Right cardiac atrium (tissue), 5 donors: ENCODE data around the gene ADAP1. TPM values are rescaled to one million over a fixed set of nuclear protein-coding genes. Genes with fewer than 3 reads are reported as not detected.
"Not testable (repeated sequence)": the region's sequence is repeated elsewhere in the genome, so short reads cannot be mapped to it uniquely, and the experiment has no call there.

ENCODE experiments used
- ATAC-seq, 2 donors: fragments of 200-7000 bp; cut with Tn5 transposase; one replicate each; pipeline versions ENCODE4 v1.8.0 to v1.9.1; 2020; ENCODE audit warnings: moderate library complexity in 2 of 2, mild to moderate bottlenecking in 1 of 2
- DNase-seq, 3 donors: peaks; one replicate each; pipeline ENCODE4 v3.0.0-alpha.2; 2020
- H3K27ac ChIP-seq: one replicate; pipeline ENCODE4 v1.5.1; 2013; ENCODE audit warnings: mild to moderate bottlenecking, low read length, control low read depth, moderate library complexity
- H3K27me3 ChIP-seq: one replicate; pipeline ENCODE4 v1.6.1; 2013; ENCODE audit not compliant: control insufficient read depth, insufficient read depth
- H3K4me1 ChIP-seq: one replicate; pipeline ENCODE4 v1.6.1; 2013; ENCODE audit warnings: low read length; ENCODE audit not compliant: control insufficient read depth, insufficient read depth
- H3K4me3 ChIP-seq: one replicate; pipeline ENCODE4 v1.5.1; 2013; ENCODE audit warnings: low read length, control low read depth
- H3K9me3 ChIP-seq: one replicate; pipeline ENCODE4 v1.6.1; 2013; ENCODE audit warnings: low read length; ENCODE audit not compliant: control insufficient read depth
- WGBS: extraction: QIAGEN DNeasy Blood & Tissue Kit; methylation state at CpG from one replicate; pipeline ENCODE4 v1.1.7; 2013; 5-methylcytosine and 5-hydroxymethylcytosine counted together
- intact Hi-C, 4 donors: fragments of 100-400 bp; cut with DNase I; formaldehyde crosslinking; loops; one replicate each; pipeline versions ENCODE4 v1.11.0 to v1.14.0; 2022 to 2023
- polyA plus RNA-seq: library from polyadenylated mRNA; stranded (reverse); fragments of 200-250 nt; gene quantifications from one replicate; pipeline ENCODE4 v1.2.3, GENCODE V29; 2013
- total RNA-seq, 4 donors: library from RNA; stranded (reverse); fragmentation: NEBNext Ultra II Directional; extraction: Animal tissue kit (Norgen Biotek cat#: 25700); gene quantifications; one replicate each; pipeline ENCODE4 v1.2.1, GENCODE V29; 2021
- donor health status: healthy with polysubstance abuse.
- donor health status: DM: no; HTN: yes; CAD: no.
- donor health status: DM: no; HTN: no; CAD: no.
- donor health status: DM: no; HTN: yes; CAD: no; lungs with severe emphysema.
- donor health status: DM: yes; HTN: yes; CAD: no.

ADAP1 gene
- total and polyA plus RNA-seq, 5 donors, result 4.8 to 8.4 (median 6.5) TPM

DNA sequence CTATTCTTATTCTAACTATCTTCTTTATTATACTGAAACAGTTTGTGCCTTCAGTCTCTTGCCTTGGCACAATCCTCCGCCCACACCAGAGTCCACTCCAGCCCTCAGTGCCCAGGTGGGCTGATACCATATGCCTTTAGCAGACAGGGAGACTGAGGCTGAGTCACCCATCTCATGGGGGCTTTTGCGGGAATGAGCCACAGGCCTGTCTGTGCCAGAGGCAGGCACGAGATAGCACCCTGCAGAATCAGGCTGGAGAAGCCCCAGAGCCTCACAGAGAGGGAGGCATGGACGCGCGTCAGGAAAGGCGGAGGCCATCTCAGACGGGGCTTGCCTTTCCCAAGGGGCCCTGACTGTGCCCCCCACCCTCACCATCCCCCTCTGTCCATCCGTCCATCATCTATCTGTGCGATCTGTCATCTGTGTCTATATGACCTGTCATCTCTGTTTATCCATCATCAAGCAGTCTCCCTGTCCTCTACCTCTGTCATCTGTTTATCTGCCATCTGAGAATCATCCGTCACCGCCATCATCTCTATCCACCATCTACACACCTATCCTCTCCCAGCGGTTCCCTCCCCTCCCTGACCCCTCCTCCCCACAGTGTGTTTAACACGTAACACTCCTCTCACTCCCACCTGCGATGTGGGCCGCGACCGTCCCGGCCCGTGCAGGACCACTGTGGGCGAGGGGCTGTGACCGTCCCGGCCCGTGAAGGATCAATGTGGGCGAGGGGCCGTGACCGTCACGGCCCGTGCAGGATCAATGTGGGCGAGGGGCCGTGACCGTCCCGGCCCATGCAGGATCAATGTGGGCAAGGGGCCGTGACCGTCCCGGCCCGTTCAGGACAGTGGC, 7.3 kb upstream of the ADAP1 start:
- intact Hi-C loops, result no loop called here
- H3K9me3 ChIP-seq, result no peaks in the 10 kb centered on the region
- 89% methylated on average over 37 of the region's 37 CpGs for WGBS
- peaks cover 7% of the 10 kb centered on the region for H3K4me1 ChIP-seq
- H3K27me3 ChIP-seq, result no peaks in the 10 kb centered on the region
- H3K4me3 ChIP-seq, result no peak overlapping the region
- DNase-seq, result peak; percentile 8 to 50 (median 29)
- H3K27ac ChIP-seq, result no peak overlapping the region
- no peak for ATAC-seq

DNA sequence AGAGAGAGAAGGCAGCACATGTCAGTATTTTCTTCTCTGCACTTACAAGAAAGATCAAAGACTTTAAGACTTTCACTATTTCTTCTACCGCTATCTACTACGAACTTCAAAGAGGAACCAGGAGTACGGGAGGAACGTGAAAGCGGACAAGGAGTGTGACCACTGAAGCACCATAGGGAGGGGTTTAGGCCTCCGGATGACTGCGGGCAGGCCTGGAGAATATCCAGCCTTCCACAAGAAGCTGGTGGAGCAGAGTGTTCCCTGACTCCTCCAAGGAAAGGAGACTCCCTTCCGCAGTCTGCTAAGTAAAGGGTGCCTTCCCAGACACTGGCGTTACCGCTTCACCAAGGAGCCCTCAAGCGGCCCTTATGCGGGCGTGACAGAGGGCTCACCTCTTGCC, 6.5 kb upstream of the ADAP1 start:
- H3K4me1 ChIP-seq, intact Hi-C loops, H3K27me3 ChIP-seq, H3K4me3 ChIP-seq, H3K9me3 ChIP-seq, H3K27ac ChIP-seq, ATAC-seq: not testable (repeated sequence)
- WGBS, result 45% methylated on average over 13 of the region's 13 CpGs
- DNase-seq, result peak; percentile 19 to 66 (median 28)

DNA sequence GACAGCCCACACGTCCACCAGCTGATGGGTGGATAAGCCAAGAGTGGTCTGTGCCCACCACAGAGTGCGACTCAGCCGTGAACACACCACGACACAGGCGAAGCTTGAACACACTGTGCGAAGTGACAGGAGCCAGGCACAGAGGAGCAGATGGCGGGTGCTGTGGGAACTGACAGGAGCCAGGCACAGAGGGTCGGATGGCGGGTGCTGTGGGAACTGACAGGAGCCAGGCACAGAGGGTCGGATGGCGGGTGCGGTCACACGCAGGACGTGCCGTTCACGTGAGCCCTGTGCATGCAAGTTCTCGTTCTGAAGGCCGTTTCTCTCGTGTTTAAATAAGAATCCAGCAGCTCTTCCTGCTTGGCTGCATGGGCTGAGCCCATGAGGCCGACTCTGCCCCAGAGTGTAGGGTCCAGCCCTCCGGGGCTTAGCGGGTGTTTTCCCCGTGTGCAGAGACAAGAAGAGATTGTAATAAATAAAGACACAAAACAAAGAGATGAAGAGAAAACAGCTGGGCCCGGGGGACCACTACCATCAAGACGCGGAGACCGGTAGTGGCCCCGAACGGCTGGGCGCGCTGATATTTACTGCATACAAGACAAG, 5.9 kb upstream of the ADAP1 start:
- ATAC-seq (no peak), DNase-seq (peak; percentile 2 to 48 (median 41))
- Histone ChIP-seq H3K4me3 (no peak overlapping the region), H3K4me1 (peaks cover 4% of the 10 kb centered on the region), H3K27me3 (no peaks in the 10 kb centered on the region), H3K9me3 (no peaks in the 10 kb centered on the region), H3K27ac (no peak overlapping the region)
- intact Hi-C loops, result no loop called here
- 65% methylated on average over 31 of the region's 31 CpGs for WGBS

DNA sequence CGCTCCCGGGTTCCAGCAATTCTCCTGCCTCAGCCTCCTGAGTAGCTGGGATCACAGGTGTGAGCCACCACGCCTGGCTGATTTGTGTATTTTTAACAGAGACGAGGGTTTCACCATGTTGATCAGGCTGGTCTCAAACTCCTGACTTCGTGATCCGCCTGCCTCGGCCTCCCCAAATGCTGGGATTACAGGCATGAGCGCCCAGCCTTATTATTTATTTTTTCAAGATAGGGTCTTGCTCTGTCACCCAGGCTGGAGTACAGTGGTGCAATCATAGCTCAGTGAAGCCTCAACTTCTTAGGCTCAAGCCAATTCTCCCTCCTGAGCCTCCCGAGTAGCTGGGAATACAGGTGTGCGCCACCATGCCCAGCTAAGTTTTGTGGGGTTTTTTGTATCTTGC, 5.3 kb upstream of the ADAP1 start:
- H3K27ac ChIP-seq, H3K27me3 ChIP-seq, ATAC-seq, H3K4me1 ChIP-seq, intact Hi-C loops, H3K9me3 ChIP-seq, H3K4me3 ChIP-seq: not testable (repeated sequence)
- 90% methylated on average over 10 of the region's 10 CpGs for whole genome bisulfite sequencing
- DNase-seq, result peak; percentile 2 to 9 (median 5)

DNA sequence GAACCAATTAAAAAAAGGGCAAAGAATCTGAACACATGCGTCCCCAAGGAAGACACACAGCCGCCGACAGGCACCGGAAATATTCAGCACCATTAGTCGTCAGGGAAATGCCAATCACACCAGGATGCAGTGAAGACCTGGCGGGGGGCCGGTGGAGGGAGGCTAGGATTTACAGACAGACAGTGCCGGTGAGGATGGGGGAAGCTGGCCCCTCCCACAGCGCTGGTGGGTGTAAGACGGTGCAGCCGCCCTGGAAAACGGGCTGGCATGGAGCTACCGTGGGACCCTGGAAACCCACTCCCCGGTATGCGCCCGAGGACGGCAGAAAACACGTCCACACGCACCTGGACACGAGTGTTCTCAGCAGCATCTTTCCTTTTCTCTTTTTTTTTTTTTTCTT, 4.8 kb upstream of the ADAP1 start:
- intact Hi-C loops, result no loop called here
- DNase-seq (peak; percentile 7 to 55 (median 48)), ATAC-seq (no peak)
- no peak overlapping the region for H3K27ac ChIP-seq
- H3K9me3 ChIP-seq, result no peaks in the 10 kb centered on the region
- peaks cover under 1% of the 10 kb centered on the region for H3K4me1 ChIP-seq
- H3K4me3 ChIP-seq, result no peak overlapping the region
- no peaks in the 10 kb centered on the region for H3K27me3 ChIP-seq
- 78% methylated on average over 20 of the region's 20 CpGs for WGBS

DNA sequence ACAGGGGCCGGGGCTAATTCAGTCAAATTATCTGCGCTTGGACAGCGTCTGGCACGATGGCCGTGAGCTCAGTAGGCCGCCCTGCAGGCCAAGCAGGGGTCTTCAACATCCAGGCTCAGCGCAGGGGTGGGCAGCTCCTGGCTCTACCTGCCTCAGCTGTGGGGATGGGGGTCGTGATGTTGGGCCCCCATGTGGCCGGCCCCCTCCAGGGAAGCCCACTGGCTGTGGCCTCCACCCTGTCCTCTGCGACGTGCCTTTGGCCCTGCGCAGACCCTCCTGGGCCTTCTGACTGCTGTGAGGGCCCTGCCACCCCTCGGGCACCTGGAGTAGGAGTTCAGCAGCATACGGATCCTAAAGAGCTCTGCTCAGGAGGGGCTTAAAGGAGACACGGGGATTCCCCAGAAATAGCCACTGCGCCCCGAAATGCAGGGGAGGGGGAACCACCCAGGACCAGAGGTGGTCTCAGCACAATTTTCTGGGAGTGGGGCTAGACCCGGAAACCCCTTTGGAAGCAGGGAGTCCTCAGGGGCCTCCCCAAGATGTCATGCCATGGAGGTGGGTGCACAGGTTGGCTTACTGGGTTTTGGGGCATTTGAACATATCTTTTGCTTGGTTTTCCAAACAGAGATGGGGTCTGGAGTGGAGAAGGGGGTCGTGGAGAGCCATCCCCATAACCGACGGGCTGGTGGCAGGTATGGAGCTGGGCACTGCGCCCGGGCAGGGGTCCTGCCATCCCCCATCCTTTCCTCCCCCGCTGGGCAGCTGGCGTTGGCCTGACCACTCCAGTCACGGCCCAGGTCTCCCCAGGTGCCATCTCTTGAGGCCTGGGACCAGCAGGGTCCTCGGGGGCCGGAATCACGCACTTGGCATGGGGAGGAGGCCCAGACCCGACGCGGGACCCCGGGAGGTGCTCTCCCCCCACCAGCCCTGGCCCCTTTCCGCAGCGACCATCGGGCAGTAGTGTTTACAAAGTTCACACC, 4.0 kb upstream of the ADAP1 start:
- Histone ChIP-seq H3K4me3 (no peak overlapping the region), H3K27me3 (no peaks in the 10 kb centered on the region), H3K9me3 (no peaks in the 10 kb centered on the region), H3K27ac (no peak overlapping the region), H3K4me1 (no peaks in the 10 kb centered on the region)
- DNase-seq, result peak; percentile 6 to 63 (median 49)
- intact Hi-C loops, result no loop called here
- no peak for ATAC-seq
- WGBS, result 80% methylated on average over 36 of the region's 36 CpGs

DNA sequence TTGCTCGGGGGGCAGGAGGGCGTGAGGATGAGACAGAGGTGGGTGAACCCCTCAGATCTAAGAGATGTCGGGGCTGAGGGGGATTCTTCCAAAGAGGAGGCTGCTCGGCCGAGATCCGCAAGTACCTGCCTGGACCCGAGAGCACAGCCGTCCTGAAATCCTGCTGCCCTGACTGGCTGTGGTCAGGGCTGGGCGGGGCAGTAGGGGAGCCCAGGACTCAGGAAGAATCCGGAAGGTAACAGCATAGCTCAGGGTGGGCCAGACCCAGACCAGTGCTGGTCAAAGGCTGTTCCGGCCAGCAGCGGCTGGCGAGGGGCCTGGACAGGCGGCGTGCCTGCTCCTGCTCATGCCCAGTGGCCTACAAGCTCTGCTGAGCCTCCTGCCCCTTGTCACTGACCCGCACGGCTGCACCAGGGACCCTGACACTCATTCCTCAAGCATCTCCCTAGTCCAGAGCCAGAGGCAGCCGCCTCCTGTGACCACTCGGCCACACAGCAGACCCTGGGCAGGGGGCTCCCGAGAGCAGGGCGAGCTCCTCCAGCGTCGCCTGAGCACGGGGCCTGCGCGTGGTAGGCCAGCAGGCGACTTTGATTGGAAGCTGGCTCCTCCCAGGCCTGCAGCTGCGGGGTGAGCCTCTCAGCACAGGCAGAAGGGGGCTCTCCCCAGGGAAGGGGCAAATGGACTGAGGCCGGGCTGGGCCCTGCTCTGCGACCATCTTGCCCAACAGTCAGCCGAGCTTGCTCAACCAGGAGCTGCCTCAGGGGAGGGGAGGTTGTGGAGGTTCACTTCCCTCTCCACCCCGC, 3.1 kb upstream of the ADAP1 start:
- H3K4me3 ChIP-seq, result no peak overlapping the region
- H3K27ac ChIP-seq, result no peak overlapping the region
- H3K9me3 ChIP-seq, result no peaks in the 10 kb centered on the region
- no peaks in the 10 kb centered on the region for H3K27me3 ChIP-seq
- DNase-seq (peak; percentile 53 to 85 (median 76)), ATAC-seq (peak; percentile 23 to 25)
- intact Hi-C loops, result no loop called here
- no peaks in the 10 kb centered on the region for H3K4me1 ChIP-seq
- 64% methylated on average over 32 of the region's 32 CpGs for WGBS

DNA sequence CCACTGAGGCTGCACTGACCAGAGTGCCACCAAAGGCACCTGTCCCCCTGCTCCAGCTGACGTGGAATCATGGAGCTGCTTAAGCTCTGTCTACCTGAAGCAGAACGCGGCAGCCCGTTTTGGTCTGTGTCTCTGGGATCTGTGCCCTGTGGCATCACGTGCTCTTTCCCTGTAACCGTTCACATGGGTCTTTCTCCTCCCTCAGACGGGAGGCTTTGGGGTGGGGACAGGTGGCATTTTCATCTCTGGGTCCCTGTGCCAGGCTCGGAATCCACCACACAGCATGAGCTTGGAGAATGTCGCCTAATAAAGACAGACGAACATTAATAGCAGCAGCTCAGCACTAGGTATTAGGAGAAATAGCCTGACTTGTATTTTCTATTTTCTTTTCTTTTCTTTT, 1.6 kb upstream of the ADAP1 start:
- Histone ChIP-seq H3K27ac (no peak overlapping the region), H3K27me3 (no peaks in the 10 kb centered on the region), H3K4me3 (no peak overlapping the region), H3K4me1 (no peaks in the 10 kb centered on the region), H3K9me3 (no peaks in the 10 kb centered on the region)
- 84% methylated on average over 10 of the region's 10 CpGs for WGBS
- ATAC-seq (no peak), DNase-seq (peak; percentile 7 to 20 (median 12))
- intact Hi-C loops, result no loop called here

DNA sequence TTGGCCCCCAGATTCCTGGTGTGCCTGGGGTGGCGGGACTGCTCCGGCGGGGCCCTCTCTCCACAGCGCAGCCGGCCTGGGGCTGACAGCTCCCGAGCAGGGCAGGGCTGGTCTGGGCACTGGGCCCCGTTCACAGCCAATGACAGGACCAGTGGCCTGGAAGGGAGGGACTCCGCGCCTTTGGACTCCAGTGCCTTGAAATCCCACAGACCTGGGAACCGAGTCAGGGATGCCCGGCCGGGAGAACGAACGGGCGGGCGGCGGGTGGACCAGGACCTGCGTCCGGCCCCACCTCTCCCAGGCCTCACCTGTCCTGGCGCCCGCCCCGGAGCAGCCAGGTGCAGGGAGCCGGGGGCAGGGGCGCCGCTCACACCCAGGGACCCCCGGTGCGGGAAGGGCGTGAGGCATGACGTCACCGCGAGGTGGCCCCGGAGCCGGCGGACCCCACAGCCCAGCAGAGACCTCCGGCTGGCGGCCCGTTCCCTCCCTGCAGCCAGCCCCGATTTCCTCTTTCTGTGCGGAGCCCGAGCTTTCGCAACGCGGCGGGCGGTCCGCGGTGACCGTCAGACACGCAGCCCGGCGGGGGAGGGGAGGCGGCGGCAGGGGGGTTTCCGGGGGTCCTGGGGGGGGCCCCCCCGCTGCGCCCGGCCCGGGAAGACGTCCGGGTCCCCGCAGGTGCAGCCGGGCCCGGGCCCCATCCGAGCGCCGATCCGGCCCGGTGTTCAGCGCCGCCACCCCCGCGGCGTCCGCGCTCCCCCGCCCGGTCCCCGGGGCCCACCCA, 743 bp downstream of the ADAP1 start:
- H3K27me3 ChIP-seq, result no peaks in the 10 kb centered on the region
- H3K27ac ChIP-seq, result no peak overlapping the region
- intact Hi-C loops, result no loop called here
- 2% methylated on average over 74 of the region's 78 CpGs for WGBS
- peak overlapping the region; percentile 80 for H3K4me3 ChIP-seq
- ATAC-seq (peak; percentile 71 to 75), DNase-seq (peak; percentile 67 to 86 (median 81))
- H3K4me1 ChIP-seq, result no peaks in the 10 kb centered on the region
- H3K9me3 ChIP-seq, result no peaks in the 10 kb centered on the region
